Measurements from ENCODE around the gene TTC28. TPM values are rescaled to one million over a fixed set of nuclear protein-coding genes. Genes with fewer than 3 reads are reported as not detected.
"Not testable (repeated sequence)": the region's sequence is repeated elsewhere in the genome, so short reads cannot be mapped to it uniquely, and the experiment has no call there.

The TTC28 gene
- total RNA-seq, 2 donors from 2014 or later: 29.2 to 74.6 TPM

- H3K36me3 ChIP-seq: no peaks in the 10 kb centered on the region
- H3K27me3 ChIP-seq (replicated peaks; ENCODE audit: insufficient read depth): no peaks in the 10 kb centered on the region
- WGBS: 96% methylated on average over 2 of the region's 2 CpGs
- H3K4me1 ChIP-seq (replicated peaks): no peaks in the 10 kb centered on the region
- H3K4me3 ChIP-seq: no peak overlapping the region
- no peak for DNase-seq (ENCODE audit: low spot score)
- no peak overlapping the region for H3K27ac ChIP-seq
- intact Hi-C loops (cut with DNase I): no loop called here
- no peaks in the 10 kb centered on the region for H3K9me3 ChIP-seq
- TF ChIP-seq POLR2A (IDR thresholded peaks at IDR 0.05): no peak
- no peak for TF ChIP-seq CTCF (IDR thresholded peaks at IDR 0.05)
- no peak for TF ChIP-seq POLR2AphosphoS5 (IDR thresholded peaks at IDR 0.05)
Observed at GRCh38 chr22:28538922-28539321, 140.7 kb downstream of the TTC28 start.

- 93% methylated on average over 4 of the region's 4 CpGs for whole genome bisulfite sequencing
- H3K27me3 ChIP-seq (replicated peaks; ENCODE audit: insufficient read depth); H3K27ac ChIP-seq; DNase-seq (ENCODE audit: low spot score); H3K4me1 ChIP-seq (replicated peaks); H3K36me3 ChIP-seq; intact Hi-C loops (cut with DNase I); H3K9me3 ChIP-seq; H3K4me3 ChIP-seq: not testable (repeated sequence)
Observed at GRCh38 chr22:28530565-28530964, 149.1 kb downstream of the TTC28 start.

- DNase-seq (ENCODE audit: low spot score); H3K9me3 ChIP-seq; H3K27me3 ChIP-seq (replicated peaks; ENCODE audit: insufficient read depth); H3K4me3 ChIP-seq; H3K4me1 ChIP-seq (replicated peaks); H3K36me3 ChIP-seq; intact Hi-C loops (cut with DNase I); H3K27ac ChIP-seq: not testable (repeated sequence)
- 93% methylated on average over 10 of the region's 10 CpGs for WGBS
Observed at GRCh38 chr22:28529144-28529543, 150.5 kb downstream of the TTC28 start.

- intact Hi-C loops (cut with DNase I): no loop called here
- no peaks in the 10 kb centered on the region for H3K36me3 ChIP-seq
- H3K4me3 ChIP-seq: no peak overlapping the region
- DNase-seq (ENCODE audit: low spot score): no peak
- WGBS: 86% methylated on average over 3 of the region's 3 CpGs
- H3K9me3 ChIP-seq: no peaks in the 10 kb centered on the region
- H3K4me1 ChIP-seq (replicated peaks): no peaks in the 10 kb centered on the region
- H3K27ac ChIP-seq: no peak overlapping the region
- TF ChIP-seq POLR2AphosphoS5 (IDR thresholded peaks at IDR 0.05) (no peak), CTCF (IDR thresholded peaks at IDR 0.05) (no peak), POLR2A (IDR thresholded peaks at IDR 0.05) (no peak)
- no peaks in the 10 kb centered on the region for H3K27me3 ChIP-seq (replicated peaks; ENCODE audit: insufficient read depth)
Observed at GRCh38 chr22:28521451-28521850, 158.2 kb downstream of the TTC28 start.

GRCh38 chr22:28514321-28514821 is 165.3 kb downstream of the TTC28 start:
- intact Hi-C loops (cut with DNase I): no loop called here
- Histone ChIP-seq H3K27ac (no peak overlapping the region), H3K27me3 (replicated peaks; ENCODE audit: insufficient read depth) (no peaks in the 10 kb centered on the region), H3K9me3 (no peaks in the 10 kb centered on the region), H3K4me1 (replicated peaks) (peaks cover 2% of the 10 kb centered on the region), H3K36me3 (no peaks in the 10 kb centered on the region), H3K4me3 (no peak overlapping the region)
- 27% methylated on average over 3 of the region's 3 CpGs for WGBS
- TF ChIP-seq CTCF (IDR thresholded peaks at IDR 0.05) (no peak), POLR2A (IDR thresholded peaks at IDR 0.05) (no peak), POLR2AphosphoS5 (IDR thresholded peaks at IDR 0.05) (no peak)
- DNase-seq (ENCODE audit: low spot score): no peak

- H3K4me1 ChIP-seq (replicated peaks); H3K4me3 ChIP-seq; H3K36me3 ChIP-seq; H3K27ac ChIP-seq; intact Hi-C loops (cut with DNase I); H3K27me3 ChIP-seq (replicated peaks; ENCODE audit: insufficient read depth); DNase-seq (ENCODE audit: low spot score); H3K9me3 ChIP-seq: not testable (repeated sequence)
- WGBS: 97% methylated on average over 2 of the region's 2 CpGs
Observed at GRCh38 chr22:28512387-28512786, 167.3 kb downstream of the TTC28 start.
